ENCODE data around the gene STH.

STH gene

DNA sequence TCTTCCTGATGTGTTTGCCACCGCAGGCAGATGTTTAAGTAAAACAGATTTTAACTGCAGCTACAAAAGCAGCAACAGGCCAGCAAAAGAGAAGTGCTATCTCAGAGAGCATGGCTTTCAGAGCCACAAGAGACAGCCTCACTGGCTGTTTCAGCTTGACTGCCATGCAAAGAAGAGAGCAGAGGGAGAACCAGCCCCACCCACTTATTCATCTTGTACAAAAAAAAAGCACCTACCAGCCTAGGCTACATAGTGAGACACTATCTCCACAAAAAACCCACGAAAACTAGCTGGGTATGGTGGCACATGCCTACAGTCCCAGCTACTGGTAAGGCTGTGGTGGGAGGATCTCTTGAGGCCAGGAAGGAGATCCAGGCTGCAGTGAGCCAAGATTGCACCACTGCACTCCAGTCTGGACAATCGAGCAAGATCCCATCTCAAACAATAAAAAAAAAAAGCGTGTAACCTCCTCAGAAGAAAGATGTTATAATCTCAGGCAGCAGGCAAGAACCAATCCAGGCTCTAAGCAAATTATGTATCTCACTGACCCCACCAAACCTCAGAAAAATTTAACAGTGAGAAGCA, 30.0 kb downstream of the STH start:
- Histone ChIP-seq H3K4me1 (ENCODE audit: control insufficient read depth, insufficient read depth, low read length) (peaks cover 26% of the 10 kb centered on the region), H3K36me3 (ENCODE audit: control insufficient read depth, insufficient read depth, low read length) (peaks cover 63% of the 10 kb centered on the region), H3K27ac (ENCODE audit: low read depth, low read length) (no peak overlapping the region)

DNA sequence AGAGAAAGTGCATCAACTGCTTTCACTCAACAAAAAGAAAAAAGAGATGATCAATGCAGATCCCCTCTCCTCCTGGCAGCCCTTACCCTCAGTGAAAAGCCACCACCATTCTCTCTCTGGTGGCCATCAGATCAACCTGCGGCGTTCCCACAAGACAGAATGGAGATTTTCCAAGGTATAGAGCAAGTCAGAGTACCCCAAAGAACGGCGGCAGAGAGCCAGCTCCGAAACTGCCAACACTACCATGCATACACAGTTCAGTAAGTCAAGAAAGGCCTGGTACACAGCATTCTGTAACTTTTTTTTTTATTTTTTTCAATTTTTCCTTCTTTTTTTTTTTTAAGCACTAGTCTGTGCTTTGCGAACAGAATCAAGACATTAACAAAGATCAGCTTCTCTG, 30.6 kb downstream of the STH start:
- Histone ChIP-seq H3K9me3 (ENCODE audit: control insufficient read depth, insufficient read depth, low read length) (no peaks in the 10 kb centered on the region), H3K27me3 (ENCODE audit: control insufficient read depth, insufficient read depth, low read length) (no peaks in the 10 kb centered on the region), H3K9ac (ENCODE audit: low read depth, low read length) (no peak overlapping the region), H3K4me3 (ENCODE audit: low read depth, low read length) (no peak overlapping the region), H3K36me3 (ENCODE audit: control insufficient read depth, insufficient read depth, low read length) (peaks cover 69% of the 10 kb centered on the region), H3K4me1 (ENCODE audit: control insufficient read depth, insufficient read depth, low read length) (peaks cover 26% of the 10 kb centered on the region), H3K27ac (ENCODE audit: low read depth, low read length) (no peak overlapping the region)

More for the DNA sequence above, 30.0 kb downstream of the STH start:
- Histone ChIP-seq H3K9ac (ENCODE audit: low read depth, low read length) (no peak overlapping the region), H3K4me3 (ENCODE audit: low read depth, low read length) (no peak overlapping the region), H3K9me3 (ENCODE audit: control insufficient read depth, insufficient read depth, low read length) (no peaks in the 10 kb centered on the region), H3K27me3 (ENCODE audit: control insufficient read depth, insufficient read depth, low read length) (no peaks in the 10 kb centered on the region)

DNA sequence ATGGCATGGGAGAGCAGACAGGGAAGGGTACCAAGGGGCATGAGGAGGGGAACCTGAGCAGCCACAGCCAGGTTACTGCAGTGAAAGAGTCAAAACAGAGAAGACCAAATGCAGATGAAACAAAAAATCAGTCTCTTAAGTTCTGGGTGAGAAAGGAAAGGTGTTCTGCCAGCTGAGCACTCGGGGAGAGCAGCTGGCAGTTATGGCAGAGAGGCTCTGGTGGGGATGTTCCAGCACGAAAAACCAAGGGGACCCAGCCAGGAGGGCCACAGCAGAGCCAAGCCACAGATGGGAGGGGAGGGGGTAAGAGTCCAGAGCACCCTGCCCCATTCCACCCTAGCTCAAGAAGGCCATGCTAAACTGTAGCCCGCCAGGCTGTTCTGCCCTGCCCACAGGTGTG, 31.7 kb downstream of the STH start:
- no peaks in the 10 kb centered on the region for H3K27me3 ChIP-seq (ENCODE audit: control insufficient read depth, insufficient read depth, low read length)
- H3K4me1 ChIP-seq (ENCODE audit: control insufficient read depth, insufficient read depth, low read length) = peaks cover 26% of the 10 kb centered on the region
- no peak overlapping the region for H3K4me3 ChIP-seq (ENCODE audit: low read depth, low read length)
- peaks cover 80% of the 10 kb centered on the region for H3K36me3 ChIP-seq (ENCODE audit: control insufficient read depth, insufficient read depth, low read length)
- no peaks in the 10 kb centered on the region for H3K9me3 ChIP-seq (ENCODE audit: control insufficient read depth, insufficient read depth, low read length)
- H3K9ac ChIP-seq (ENCODE audit: low read depth, low read length) = no peak overlapping the region
- no peak overlapping the region for H3K27ac ChIP-seq (ENCODE audit: low read depth, low read length)

DNA sequence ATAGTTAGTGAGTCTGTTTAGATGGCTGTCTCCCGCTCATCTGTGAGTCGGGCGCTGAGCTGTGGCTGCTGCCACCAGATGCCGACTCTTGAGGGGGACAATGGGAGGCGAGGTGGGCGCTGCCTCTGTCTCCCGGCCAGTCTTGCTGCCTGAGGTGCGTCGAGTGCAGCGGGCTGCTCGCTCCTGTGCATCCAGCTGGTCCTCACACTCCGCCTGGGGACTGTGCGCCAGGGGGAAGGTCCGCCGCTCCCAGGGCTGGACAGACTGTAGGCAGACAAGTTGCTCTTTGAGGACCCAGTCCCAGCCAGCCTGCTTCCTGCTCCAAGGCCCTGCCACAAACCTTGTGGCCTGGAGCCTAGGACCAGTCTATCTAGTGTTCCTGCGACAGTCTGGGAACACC, 32.4 kb downstream of the STH start:
- H3K36me3 ChIP-seq (ENCODE audit: control insufficient read depth, insufficient read depth, low read length) = peaks cover 84% of the 10 kb centered on the region
- H3K27me3 ChIP-seq (ENCODE audit: control insufficient read depth, insufficient read depth, low read length) = no peaks in the 10 kb centered on the region
- H3K4me1 ChIP-seq (ENCODE audit: control insufficient read depth, insufficient read depth, low read length) = peaks cover 26% of the 10 kb centered on the region
- H3K4me3 ChIP-seq (ENCODE audit: low read depth, low read length) = no peak overlapping the region
- no peak overlapping the region for H3K27ac ChIP-seq (ENCODE audit: low read depth, low read length)
- H3K9me3 ChIP-seq (ENCODE audit: control insufficient read depth, insufficient read depth, low read length) = no peaks in the 10 kb centered on the region
- H3K9ac ChIP-seq (ENCODE audit: low read depth, low read length) = no peak overlapping the region

DNA sequence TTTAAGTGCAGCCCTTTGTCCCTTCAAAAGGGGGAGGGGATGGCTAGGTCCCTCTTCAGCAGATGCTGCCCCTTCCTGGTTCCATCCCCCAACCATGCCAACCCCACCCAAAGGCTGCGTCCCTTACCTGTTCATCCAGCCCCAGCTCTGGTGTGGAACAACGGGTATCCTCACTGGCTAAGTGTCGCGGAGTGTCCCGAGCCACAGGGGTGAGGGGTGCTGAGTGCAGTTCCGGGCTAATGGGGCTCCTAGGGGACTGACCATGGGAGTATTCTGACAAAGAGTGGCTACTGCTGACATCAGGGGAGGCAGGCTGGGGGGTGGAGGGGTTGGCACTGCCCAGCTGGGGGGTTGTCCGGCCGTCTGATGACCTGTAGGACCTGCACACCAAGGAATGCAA, 32.9 kb downstream of the STH start:
- H3K27ac ChIP-seq (ENCODE audit: low read depth, low read length) = no peak overlapping the region
- H3K9me3 ChIP-seq (ENCODE audit: control insufficient read depth, insufficient read depth, low read length) = no peaks in the 10 kb centered on the region
- no peaks in the 10 kb centered on the region for H3K27me3 ChIP-seq (ENCODE audit: control insufficient read depth, insufficient read depth, low read length)
- H3K4me1 ChIP-seq (ENCODE audit: control insufficient read depth, insufficient read depth, low read length) = peaks cover 22% of the 10 kb centered on the region
- H3K9ac ChIP-seq (ENCODE audit: low read depth, low read length) = no peak overlapping the region
- peaks cover 87% of the 10 kb centered on the region for H3K36me3 ChIP-seq (ENCODE audit: control insufficient read depth, insufficient read depth, low read length)
- H3K4me3 ChIP-seq (ENCODE audit: low read depth, low read length) = no peak overlapping the region

DNA sequence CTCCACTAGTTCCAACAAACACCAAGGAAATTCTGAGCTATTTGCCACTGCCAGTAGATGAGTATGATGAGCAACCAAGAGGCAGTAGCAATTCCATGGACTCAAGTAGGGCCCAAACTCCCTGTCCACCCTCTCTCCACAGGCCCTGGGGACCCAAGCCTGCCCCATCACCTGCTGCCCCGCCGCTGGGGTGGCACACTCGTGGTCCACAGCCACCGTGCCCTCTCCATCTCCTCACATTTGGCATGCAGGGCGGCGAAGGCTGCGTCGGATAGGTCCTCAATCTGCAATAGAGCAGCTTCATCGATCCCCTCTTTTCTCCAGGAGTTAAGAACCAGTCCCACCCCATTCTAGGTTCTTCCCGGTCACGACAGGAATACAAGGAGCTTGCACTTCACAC, 33.9 kb downstream of the STH start:
- H3K9me3 ChIP-seq (ENCODE audit: control insufficient read depth, insufficient read depth, low read length) = no peaks in the 10 kb centered on the region
- H3K36me3 ChIP-seq (ENCODE audit: control insufficient read depth, insufficient read depth, low read length) = peaks cover 94% of the 10 kb centered on the region
- no peak overlapping the region for H3K27ac ChIP-seq (ENCODE audit: low read depth, low read length)
- H3K27me3 ChIP-seq (ENCODE audit: control insufficient read depth, insufficient read depth, low read length) = no peaks in the 10 kb centered on the region
- H3K4me3 ChIP-seq (ENCODE audit: low read depth, low read length) = no peak overlapping the region
- H3K4me1 ChIP-seq (ENCODE audit: control insufficient read depth, insufficient read depth, low read length) = peaks cover 12% of the 10 kb centered on the region
- no peak overlapping the region for H3K9ac ChIP-seq (ENCODE audit: low read depth, low read length)

DNA sequence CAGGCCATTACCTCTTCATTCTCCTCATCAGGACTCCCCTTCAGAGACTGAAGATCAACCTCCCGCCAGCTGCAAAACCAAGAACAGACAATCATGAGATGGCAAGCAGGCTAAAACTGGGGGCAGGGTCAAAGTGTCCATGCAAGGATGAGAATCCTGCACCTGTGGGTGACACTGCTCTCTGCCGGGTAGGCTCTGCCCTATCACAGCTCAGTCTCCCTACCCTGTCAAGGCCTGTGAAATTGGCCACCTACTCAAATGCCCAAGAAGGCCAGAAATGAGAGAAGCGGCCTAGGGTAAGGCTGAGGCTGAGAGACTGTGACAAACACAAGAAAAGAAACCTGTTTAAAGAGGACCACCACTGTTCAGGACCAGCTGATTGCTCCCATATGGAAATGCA, 34.3 kb downstream of the STH start:
- peaks cover 7% of the 10 kb centered on the region for H3K4me1 ChIP-seq (ENCODE audit: control insufficient read depth, insufficient read depth, low read length)
- H3K4me3 ChIP-seq (ENCODE audit: low read depth, low read length) = no peak overlapping the region
- H3K36me3 ChIP-seq (ENCODE audit: control insufficient read depth, insufficient read depth, low read length) = peaks cover 97% of the 10 kb centered on the region
- H3K27me3 ChIP-seq (ENCODE audit: control insufficient read depth, insufficient read depth, low read length) = no peaks in the 10 kb centered on the region
- no peak overlapping the region for H3K27ac ChIP-seq (ENCODE audit: low read depth, low read length)
- no peaks in the 10 kb centered on the region for H3K9me3 ChIP-seq (ENCODE audit: control insufficient read depth, insufficient read depth, low read length)
- H3K9ac ChIP-seq (ENCODE audit: low read depth, low read length) = no peak overlapping the region

DNA sequence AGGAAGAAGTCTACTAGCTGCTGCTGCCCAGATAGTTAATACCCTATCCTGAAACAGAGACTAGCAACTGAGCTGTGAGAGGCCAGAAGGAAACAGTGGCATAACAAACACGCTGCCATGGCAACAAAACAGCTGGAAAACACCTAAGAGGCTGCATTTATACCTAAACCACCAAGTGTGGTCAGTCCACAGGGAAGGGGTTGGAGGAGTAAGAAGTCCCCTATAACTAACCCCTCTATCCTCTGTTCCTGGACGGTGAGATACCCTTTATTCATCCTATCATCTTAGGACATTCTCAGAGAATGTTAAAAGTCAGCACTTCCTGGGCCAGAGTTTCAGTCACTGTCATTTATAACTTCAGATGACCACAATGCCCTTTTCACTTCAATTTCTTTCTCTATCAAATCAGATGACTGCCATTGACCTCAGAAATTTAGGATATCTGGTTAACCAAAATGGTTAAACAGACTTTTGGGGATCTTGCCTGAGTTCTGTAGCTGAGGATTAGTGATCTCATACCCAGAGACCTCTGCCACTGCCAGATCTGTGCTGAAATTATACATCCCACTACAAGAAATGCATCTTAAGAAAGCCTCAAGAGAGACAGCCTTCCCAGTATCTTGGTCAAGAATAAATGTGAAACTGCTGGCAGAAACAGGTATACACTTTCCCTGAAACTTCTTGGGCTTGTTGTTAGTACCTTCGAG, 36.2 kb downstream of the STH start:
- Histone ChIP-seq H3K9ac (ENCODE audit: low read depth, low read length) (no peak overlapping the region), H3K27ac (ENCODE audit: low read depth, low read length) (no peak overlapping the region), H3K27me3 (ENCODE audit: control insufficient read depth, insufficient read depth, low read length) (no peaks in the 10 kb centered on the region), H3K4me3 (ENCODE audit: low read depth, low read length) (no peak overlapping the region), H3K9me3 (ENCODE audit: control insufficient read depth, insufficient read depth, low read length) (no peaks in the 10 kb centered on the region), H3K4me1 (ENCODE audit: control insufficient read depth, insufficient read depth, low read length) (no peaks in the 10 kb centered on the region), H3K36me3 (ENCODE audit: control insufficient read depth, insufficient read depth, low read length) (peaks cover 100% of the 10 kb centered on the region)

DNA sequence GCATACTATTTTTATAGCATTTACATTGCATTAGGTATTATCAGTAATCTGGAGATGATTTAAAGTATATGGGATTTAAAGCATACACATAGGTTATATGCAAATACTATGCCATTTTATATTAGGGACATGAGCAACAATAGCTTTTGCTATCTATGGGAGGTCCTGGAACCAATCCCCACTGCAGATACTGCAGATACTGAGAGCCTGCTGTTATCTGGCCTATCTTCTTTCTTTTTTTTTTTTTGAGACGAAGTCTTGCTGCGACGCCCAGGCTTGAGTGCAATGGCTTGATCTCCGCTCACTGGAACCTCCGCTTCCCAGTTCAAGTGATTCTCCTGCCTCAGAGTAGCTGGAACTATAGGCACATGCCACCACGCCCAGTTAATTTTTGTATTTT, 37.4 kb downstream of the STH start:
- no peaks in the 10 kb centered on the region for H3K9me3 ChIP-seq (ENCODE audit: control insufficient read depth, insufficient read depth, low read length)
- no peak overlapping the region for H3K27ac ChIP-seq (ENCODE audit: low read depth, low read length)
- no peaks in the 10 kb centered on the region for H3K27me3 ChIP-seq (ENCODE audit: control insufficient read depth, insufficient read depth, low read length)
- H3K36me3 ChIP-seq (ENCODE audit: control insufficient read depth, insufficient read depth, low read length) = peaks cover 100% of the 10 kb centered on the region
- H3K9ac ChIP-seq (ENCODE audit: low read depth, low read length) = no peak overlapping the region
- H3K4me3 ChIP-seq (ENCODE audit: low read depth, low read length) = no peak overlapping the region
- no peaks in the 10 kb centered on the region for H3K4me1 ChIP-seq (ENCODE audit: control insufficient read depth, insufficient read depth, low read length)

DNA sequence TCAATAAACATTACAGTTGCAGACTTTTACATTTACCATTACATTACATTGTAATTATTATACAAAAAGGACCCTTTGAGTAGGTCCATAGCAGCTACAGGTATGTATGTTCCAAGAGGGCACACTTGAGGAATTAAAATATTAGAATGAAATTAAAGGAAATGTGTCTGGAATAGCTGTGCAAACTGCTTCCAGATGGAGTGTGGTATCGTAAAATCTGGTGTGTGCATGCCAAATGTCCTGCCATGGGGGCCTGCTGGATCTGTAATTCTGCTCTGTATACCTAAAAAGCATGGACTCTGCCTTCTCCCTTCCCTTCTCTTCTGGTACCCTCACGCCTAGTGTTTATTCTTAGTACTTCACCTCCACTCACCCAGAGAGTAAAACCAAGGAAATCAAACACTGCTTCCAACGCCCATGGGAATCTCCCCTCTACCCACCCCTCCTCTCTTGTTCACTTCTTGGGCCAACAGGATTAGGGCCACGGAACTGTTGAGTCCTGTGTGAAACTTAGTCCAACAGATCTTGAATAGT, 38.7 kb downstream of the STH start:
- Histone ChIP-seq H3K9me3 (ENCODE audit: control insufficient read depth, insufficient read depth, low read length) (no peaks in the 10 kb centered on the region), H3K9ac (ENCODE audit: low read depth, low read length) (no peak overlapping the region), H3K4me1 (ENCODE audit: control insufficient read depth, insufficient read depth, low read length) (no peaks in the 10 kb centered on the region), H3K27me3 (ENCODE audit: control insufficient read depth, insufficient read depth, low read length) (no peaks in the 10 kb centered on the region), H3K27ac (ENCODE audit: low read depth, low read length) (no peak overlapping the region), H3K36me3 (ENCODE audit: control insufficient read depth, insufficient read depth, low read length) (peaks cover 97% of the 10 kb centered on the region), H3K4me3 (ENCODE audit: low read depth, low read length) (no peak overlapping the region)

DNA sequence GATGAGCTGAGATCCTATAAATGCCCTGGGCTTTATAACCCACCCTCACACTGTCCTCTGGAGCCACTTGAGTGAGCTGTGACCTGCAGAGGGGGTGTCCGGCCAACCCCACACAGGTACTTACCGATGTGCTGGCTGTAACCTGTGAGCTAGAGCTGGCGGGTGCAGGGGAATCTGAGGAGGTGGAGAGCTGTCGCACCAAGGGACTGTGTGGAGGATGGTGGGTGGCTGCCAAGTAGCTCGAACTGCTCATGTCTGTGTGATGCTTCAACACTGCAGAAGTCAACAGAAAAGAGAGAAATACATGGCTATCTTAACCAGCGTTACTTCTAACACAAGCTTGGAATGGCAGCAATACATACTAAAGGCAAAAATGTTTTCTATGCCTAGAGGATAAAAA, 39.4 kb downstream of the STH start:
- no peaks in the 10 kb centered on the region for H3K9me3 ChIP-seq (ENCODE audit: control insufficient read depth, insufficient read depth, low read length)
- H3K4me3 ChIP-seq (ENCODE audit: low read depth, low read length) = no peak overlapping the region
- peaks cover 97% of the 10 kb centered on the region for H3K36me3 ChIP-seq (ENCODE audit: control insufficient read depth, insufficient read depth, low read length)
- no peaks in the 10 kb centered on the region for H3K27me3 ChIP-seq (ENCODE audit: control insufficient read depth, insufficient read depth, low read length)
- H3K27ac ChIP-seq (ENCODE audit: low read depth, low read length) = no peak overlapping the region
- H3K9ac ChIP-seq (ENCODE audit: low read depth, low read length) = no peak overlapping the region
- H3K4me1 ChIP-seq (ENCODE audit: control insufficient read depth, insufficient read depth, low read length) = no peaks in the 10 kb centered on the region
